IPS-NIHi7 (cell line): ENCODE results near the gene RAB5B.
A peak's percentile ranks its signal among the peaks of the same experiment; 100 is the strongest.
"Not testable (repeated sequence)": the region's sequence is repeated elsewhere in the genome, so short reads cannot be mapped to it uniquely, and the experiment has no call there.

Experiments
- DNase-seq: peaks from one replicate; pipeline ENCODE4 v3.0.0; 2012; ENCODE audit warnings: mixed read lengths; ENCODE audit errors: extremely low spot score

The RAB5B gene

GRCh38 chr12:55982319-55982936, 8.6 kb downstream of the RAB5B start:
- no peak for DNase-seq

- no peak for DNase-seq
These were observed 9.5 kb downstream of the RAB5B start for GRCh38 chr12:55983232-55983842.

- no peak for DNase-seq
These were observed 11.0 kb downstream of the RAB5B start for GRCh38 chr12:55984861-55985260.

DNA sequence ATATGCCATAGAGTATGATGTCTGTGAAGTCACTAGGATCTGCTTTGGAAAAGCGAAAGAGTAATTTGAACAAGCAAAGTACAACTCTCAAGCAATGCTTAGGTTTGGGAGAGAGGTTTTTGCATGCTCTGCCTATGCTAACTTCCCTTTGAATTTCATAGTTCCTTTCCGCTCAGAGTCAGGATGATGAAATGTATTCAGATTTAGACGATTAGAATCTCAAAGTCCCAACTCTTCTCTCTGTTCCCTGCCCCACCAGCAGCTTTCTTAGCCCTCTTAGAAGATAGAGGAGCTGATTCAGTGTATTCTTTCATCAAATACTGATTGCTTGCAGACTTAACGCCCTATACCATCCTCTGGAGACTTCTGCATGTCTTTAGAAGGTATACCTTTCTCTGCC, 11.5 kb downstream of the RAB5B start:
- DNase-seq = no peak

GRCh38 chr12:55985976-55986375, 12.1 kb downstream of the RAB5B start:
- not testable (repeated sequence) for DNase-seq

DNA sequence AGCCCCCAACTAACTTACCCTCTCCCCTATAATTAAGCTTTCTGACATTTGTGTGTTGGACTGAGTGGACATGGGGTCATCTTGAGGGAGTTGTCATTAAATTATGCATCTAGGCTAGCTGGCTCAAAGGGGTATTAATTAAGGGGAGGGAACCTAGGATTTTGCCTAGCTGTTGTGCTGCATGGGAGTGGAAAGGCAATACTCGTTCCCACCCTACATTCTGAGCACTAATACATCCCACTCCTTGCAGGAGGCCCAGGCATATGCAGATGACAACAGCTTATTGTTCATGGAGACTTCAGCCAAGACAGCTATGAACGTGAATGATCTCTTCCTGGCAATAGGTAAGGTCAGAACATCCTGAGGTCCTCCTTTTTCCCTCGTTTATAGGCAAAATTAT, 17.2 kb downstream of the RAB5B start:
- DNase-seq = no peak

GRCh38 chr12:55993230-55993853, 19.5 kb downstream of the RAB5B start:
- DNase-seq = no peak

DNA sequence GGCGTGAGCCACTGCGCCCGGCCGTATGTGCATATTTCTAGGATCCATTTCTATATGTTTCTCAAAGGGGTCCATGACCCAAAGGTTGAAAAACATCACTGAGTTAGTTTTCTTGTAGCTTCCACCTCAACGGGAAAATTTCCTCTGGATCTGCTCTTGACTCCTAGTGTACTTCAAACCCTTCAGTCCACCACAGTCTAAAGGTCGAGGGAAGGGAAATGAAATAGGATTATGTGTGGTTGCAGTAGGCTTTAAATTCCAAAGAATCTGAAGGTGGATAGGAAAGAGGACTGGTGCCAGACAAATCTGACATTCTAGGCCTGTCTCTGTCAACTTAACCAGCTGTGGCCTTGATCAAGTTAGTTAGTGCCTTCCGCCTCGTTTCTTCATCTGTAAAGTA, 21.5 kb downstream of the RAB5B start:
- no peak for DNase-seq

DNA sequence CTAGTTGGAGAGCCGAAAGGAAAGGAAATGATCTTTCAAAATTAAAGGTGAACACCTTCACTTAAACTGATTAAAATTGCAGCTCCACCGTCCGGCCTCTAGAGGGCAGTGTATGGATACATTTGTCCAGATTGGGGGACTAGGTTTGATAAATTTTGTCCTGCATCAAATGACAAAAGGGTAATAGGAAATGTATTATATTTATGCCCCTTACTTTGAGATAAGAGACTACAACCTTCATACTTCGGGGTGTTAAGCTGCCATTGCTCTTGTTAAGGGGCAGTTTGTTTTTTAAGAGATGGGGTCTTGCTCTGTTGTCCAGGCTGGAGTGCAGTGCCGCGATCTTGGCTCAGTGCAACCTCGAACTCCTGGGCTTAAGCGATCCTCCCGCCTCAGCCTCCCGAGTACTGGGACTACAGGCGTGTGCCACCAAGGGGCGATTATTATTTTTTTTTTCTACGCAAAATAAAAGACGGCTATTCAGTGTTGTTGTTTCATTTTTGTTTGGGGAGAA, 22.4 kb downstream of the RAB5B start:
- DNase-seq = peak; percentile 35

DNA sequence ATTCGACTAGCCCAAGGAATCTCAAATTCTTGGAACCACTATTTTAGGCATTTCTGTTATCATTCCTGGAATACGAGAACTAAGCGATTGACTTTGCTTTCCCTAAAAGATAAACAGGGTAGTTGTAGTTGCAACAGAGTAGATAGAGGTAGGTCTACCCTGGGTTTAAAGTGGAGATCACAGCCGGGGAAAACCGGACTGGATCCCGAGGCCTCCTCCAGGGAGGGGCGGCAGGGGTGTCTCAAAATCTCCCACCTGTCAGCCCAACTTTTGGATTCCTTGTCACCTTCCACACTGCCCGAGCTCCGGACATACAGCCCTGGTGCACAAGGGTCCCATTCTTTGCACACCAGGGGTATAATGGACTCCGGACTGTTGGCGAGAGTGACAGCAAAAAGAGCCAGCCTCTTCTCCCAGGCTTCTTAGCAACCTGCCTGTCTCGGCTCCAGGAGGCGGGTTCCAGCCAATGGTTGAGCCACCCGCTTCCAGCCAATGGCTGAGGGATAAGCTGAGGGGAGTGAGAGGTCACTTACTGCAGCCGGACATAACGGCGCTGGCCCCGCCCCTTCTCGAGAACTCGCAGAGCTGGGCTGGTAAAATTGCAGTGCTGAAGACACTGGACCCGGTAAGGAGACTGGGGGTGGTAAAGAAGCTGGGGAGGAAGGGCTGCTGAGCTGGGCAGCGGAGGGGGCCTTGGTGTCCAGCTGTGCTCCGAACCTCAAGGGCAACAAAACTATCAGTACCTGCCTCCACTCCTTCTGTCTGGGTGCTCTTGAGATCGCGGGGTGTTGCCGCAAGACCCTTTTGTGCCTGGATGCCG, 23.0 kb downstream of the RAB5B start, which contains the start of gene SUOX:
TSS of gene SUOX (plus strand) at position 562 of the 820 bp plus-strand sequence. CDS start 4,946 bp downstream, outside the sequence.
- peak; percentile 100 for DNase-seq

DNA sequence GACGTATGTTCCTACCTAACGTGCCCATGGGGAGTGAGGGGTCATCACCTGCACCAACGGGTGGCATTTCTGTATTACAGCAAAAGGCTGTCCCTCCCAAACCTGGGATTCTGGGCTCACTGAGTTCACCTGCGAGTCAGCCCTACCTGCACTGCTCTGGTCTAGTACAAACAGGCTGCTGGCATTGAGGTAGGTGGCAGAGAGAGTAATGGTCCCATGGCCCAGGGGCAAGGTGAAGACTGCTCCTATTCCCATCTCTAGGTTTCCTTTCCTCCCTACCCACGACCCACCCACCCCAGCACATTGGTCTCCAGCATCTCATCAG, 23.6 kb downstream of the RAB5B start:
- DNase-seq = peak; percentile 28

DNA sequence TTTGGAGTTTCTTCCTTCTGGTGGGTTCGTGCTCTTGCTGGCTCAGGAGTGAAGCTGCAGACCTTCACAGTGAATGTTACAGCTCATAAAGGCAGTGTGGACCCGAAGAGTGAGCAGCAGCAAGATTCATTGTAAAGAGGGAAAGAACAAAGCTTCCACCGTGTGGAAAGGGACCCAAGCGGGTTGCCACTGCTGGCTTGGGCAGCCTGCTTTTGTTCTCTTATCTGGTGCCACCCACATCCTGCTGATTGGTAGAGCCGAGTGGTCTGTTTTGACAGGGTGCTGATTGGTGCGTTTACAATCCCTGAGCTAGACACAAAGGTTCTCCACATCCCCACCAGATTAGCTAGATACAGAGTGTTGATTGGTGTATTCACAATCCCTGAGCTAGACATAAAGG, 25.6 kb downstream of the RAB5B start:
- DNase-seq = not testable (repeated sequence)

DNA sequence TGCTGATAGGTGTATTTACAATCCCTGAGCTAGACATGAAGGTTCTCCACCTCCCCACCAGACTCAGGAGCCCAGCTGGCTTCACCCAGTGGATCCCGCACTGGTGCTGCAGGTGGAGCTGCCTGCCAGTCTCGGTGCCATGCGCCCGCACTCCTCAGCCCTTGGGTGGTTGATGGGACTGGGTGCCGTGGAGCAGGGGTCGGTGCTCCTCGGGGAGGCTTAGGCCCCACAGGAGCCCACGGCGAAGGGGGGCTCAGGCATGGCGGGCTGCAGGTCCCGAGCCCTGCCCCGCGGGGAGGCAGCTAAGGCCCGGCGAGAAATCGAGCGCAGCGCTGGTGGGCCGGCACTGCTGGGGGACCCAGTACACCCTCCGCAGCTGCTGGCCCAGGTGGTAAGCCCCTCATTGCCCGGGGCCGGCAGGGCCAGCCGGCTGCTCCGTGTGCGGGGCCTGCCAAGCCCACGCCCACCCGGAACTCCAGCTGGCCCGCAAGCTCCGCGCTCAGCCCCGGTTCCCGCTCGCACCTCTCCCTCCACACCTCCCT, 26.2 kb downstream of the RAB5B start:
- DNase-seq = not testable (repeated sequence)

DNA sequence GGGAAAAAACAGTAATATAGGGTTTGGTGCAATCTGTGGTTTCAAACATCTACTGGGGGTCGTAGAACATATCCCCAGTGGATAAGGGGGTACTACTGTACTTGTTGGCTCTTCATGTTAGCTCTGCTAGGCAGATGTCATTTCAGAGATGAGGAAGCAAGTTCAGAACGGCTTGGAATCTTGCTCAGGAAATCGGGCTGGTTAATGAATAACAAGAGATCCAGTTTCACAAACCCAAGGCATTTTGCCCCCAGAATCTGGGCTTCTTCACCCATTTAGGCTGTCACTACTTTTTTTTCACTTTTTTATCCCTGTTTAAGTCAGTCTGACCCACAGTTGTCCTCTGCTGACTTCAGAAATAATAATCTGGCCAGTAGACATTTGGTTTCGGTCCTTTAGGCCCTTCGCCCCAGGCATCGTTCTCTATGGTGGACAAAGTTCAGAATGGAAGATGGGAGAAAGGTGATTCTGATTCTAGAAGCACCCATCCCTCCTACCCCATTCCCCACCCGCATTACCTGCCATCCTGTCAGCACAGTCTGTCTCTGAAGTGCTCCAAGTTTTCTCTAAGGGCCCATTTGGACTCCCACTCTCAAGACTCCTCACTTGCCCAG, 27.7 kb downstream of the RAB5B start:
- no peak for DNase-seq

- not testable (repeated sequence) for DNase-seq
These were observed 29.5 kb downstream of the RAB5B start for GRCh38 chr12:56003376-56003775.

- no peak for DNase-seq
These were observed 30.3 kb downstream of the RAB5B start for GRCh38 chr12:56004211-56004610.

DNA sequence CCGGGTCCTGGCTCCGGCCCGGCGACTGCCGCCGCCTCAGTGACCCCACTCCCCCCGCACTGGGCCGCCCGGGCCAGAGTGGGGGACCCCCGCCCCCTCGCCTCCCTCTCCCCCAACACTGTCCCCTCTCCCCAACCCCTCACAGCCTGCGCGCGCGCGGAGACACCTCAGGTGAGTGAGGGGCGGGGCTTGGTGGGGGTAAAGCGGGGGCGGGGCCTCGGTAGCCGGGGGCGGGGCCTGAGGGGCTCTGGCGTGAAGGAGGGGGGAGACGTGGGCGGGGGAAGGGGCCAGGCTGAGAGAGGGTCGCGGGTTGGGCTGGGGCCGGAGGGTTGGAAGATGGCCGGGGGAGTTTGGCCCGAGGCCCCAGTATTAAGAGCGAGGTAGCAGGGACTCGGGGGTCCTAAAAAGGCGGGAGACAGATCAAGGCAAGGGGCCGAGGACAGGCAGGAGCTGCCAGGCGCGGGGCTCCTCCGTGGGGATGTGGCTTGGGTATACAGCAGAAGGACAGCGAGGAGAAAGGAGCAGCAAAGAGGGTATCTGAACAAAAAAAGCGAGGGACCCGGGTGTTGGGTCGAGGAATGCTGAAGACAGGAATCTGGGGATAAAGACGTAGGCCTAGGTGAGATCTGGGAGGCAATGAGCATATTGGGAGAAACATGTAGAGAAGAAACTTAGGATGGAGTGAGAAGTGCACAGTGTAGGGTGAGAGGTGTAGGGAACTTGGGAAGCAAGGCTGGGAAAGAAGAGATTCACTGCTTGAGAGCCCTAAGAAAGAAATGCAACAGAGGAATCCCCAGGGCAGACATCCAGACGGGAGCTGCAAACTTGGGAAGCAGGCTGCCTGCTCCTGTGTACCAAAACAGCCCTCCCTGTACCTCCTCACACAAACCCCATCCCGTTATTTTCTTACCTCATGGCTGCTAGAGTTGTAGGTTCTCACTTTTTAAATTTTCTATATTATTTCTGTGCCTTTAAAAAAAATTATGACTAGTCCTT, 34.0 kb downstream of the RAB5B start:
- DNase-seq = peak; percentile 95

DNA sequence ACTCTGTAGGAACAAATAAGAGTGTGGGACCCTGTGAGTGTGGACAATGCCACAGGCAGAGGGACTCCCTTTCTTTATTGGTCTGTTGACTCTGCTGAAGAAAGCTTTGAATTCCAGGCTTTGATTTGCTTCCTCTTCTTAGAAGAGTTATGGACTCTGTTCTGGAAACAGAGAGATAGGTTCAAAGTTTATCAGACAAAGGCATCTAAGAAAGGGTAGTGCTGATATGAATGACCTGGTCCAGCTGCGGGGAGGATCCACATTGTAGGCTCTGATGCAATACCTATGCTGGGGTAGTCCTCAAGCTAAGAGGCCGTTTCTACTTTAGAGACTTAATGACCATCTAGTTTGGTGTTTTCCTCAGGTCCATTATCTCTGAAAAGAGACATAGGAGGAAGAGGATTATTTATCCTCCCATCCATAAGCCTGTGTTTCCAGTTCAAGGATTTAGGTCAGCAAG, 36.3 kb downstream of the RAB5B start:
- no peak for DNase-seq

GRCh38 chr12:56011509-56012090, 37.7 kb downstream of the RAB5B start:
- DNase-seq = no peak

GRCh38 chr12:56013482-56013881, 39.6 kb downstream of the RAB5B start:
- DNase-seq = no peak
